Measurements from ENCODE around the gene SLC31A1. TPM values are rescaled to one million over a fixed set of nuclear protein-coding genes. Genes with fewer than 3 reads are reported as not detected.

Gene SLC31A1
- total RNA-seq: 14.5 TPM

GRCh38 chr9:113221003-113221799 is at the start of gene SLC31A1, which contains the start of gene FKBP15:
TSS of gene SLC31A1 (plus strand) at chr9:113221544. CDS start at chr9:113256149, 34,605 bp downstream.
TSS of gene FKBP15 (minus strand) at chr9:113221277. CDS start at chr9:113221243, 34 bp downstream.

DNA sequence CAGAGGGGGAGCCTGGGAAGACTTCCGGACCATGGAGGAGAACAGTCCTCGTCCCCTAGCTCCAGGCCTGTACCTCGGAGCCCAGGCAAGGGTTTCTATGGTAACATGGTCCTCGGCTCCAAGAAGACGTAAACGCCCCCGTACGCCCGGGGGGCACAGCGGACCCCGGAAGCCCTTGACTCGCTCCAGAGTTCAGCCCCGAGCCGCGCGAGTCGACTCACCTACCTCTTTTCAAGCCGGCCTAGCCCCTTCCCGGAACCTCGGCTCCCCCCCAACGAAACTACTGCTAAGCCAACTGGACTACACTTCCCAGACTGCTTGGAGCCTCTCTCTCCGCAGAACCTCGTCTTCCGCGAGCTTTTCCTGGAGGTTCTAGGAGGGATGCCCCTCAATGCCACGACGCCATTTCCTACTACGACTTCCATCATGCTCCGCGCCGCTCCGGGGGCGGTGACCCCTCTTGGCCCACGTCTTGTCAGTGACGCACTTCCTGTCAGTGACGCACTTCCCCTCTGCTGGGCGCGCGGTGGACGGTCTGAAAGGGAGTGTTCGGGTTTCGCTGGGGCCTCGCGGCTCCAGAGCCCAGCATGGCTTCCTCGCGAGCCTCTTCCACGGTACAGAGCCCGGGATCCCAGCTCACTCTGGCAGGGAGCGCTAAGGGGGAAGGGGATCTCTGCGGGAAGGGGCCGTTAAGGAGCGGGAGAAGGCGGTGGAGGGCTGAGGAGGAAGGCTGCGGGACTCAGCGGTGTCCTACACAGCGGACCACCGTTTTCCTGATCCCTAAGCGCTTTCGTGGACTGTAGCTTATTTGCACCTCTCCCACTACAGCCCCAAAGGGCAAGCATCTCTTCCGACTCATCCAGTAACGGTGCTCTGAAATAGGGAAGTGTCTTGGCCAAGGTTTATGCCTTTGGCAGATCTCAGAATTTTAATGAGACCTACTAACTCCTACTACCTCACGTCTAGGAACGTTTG is 54.1 kb downstream of the SLC31A1 start, which contains the start of the genes CDC26 and PRPF4:
TSS of gene CDC26 (minus strand) at position 416 of the 975 bp plus-strand sequence. CDS start 3,065 bp downstream, outside the sequence.
TSS of gene PRPF4 (plus strand) at position 502 of the 975 bp plus-strand sequence. CDS start at position 588, 86 bp downstream.

DNA sequence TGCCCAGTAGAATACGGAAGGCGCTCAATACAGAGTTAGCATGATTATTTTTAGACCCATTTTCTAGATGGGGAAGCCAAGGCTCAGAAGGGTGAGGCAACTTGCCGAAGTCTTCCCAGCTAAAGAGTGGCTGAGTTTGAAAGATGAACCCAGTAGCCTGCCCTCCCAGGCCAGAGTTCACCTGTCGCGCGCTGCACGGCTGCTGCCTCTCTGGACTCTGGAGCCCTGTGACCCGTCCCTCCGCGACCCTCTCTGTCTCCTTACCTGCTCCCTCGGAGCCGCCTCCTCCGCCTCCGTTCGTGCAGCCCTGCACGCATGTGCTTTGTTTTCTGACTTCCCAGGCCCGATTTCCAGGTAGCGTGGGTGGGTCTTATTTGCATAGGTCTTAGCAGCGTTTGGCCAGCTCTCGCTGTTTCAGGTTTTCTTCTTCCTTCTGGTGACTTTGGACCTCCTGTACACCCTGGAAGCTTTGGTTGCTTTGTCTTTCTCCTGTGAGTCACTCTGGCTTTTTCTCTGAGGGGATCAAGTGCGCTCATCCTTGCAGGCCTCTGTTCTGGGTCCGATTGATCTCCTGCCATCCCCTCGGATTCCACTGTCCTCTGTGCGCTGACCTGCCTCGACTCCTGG is 81.6 kb downstream of the SLC31A1 start, which contains the start of gene RNF183:
TSS of gene RNF183 (minus strand) at position 585 of the 627 bp plus-strand sequence. CDS start 5,192 bp downstream, outside the sequence.

Other genes starting within 250 kb of the SLC31A1 start
- gene ZNF883, start 209.4 kb upstream of the SLC31A1 start, total RNA-seq: 29.1 TPM
- 17.5 TPM for gene ZFP37, start 164.8 kb upstream of the SLC31A1 start, total RNA-seq
- gene SLC31A2, start 70.5 kb upstream of the SLC31A1 start, total RNA-seq: 4.8 TPM
- 14.8 TPM for gene FKBP15, start 267 bp upstream of the SLC31A1 start, total RNA-seq
- 23.1 TPM for gene CDC26, start 54.0 kb downstream of the SLC31A1 start, total RNA-seq
- gene PRPF4, start 54.1 kb downstream of the SLC31A1 start, total RNA-seq: 23.3 TPM
- gene RNF183, start 81.8 kb downstream of the SLC31A1 start, total RNA-seq: not detected
- gene WDR31, start 118.7 kb downstream of the SLC31A1 start, total RNA-seq: 5.3 TPM
- 0.69 TPM for gene BSPRY, start 128.0 kb downstream of the SLC31A1 start, total RNA-seq
- 10.8 TPM for gene HDHD3, start 155.4 kb downstream of the SLC31A1 start, total RNA-seq
- 16.4 TPM for gene ALAD, start 179.7 kb downstream of the SLC31A1 start, total RNA-seq
- gene POLE3, start 189.1 kb downstream of the SLC31A1 start, total RNA-seq: 34.4 TPM
- 0.69 TPM for gene C9orf43, start 189.2 kb downstream of the SLC31A1 start, total RNA-seq
- gene RGS3, start 242.2 kb downstream of the SLC31A1 start, total RNA-seq: 28.6 TPM

Measured in diencephalon (tissue), 1 donor.